ENCODE measurements around the gene NPSR1. TPM values are rescaled to one million over a fixed set of nuclear protein-coding genes. Genes with fewer than 3 reads are reported as not detected.
"Not testable (repeated sequence)": the region's sequence is repeated elsewhere in the genome, so short reads cannot be mapped to it uniquely, and the experiment has no call there.

NPSR1 gene, protein sequence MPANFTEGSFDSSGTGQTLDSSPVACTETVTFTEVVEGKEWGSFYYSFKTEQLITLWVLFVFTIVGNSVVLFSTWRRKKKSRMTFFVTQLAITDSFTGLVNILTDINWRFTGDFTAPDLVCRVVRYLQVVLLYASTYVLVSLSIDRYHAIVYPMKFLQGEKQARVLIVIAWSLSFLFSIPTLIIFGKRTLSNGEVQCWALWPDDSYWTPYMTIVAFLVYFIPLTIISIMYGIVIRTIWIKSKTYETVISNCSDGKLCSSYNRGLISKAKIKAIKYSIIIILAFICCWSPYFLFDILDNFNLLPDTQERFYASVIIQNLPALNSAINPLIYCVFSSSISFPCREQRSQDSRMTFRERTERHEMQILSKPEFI
- total RNA-seq (2014; rRNA removed; shearing (Covaris generic)): not detected in 2 replicates

GRCh38 chr7:34657632-34658268 lies at the start of gene NPSR1:
TSS of gene NPSR1 (plus strand) at chr7:34658218. CDS start at chr7:34658413, 195 bp downstream.
- DNase-seq: no peak
- Histone ChIP-seq H3K4me3 (ENCODE audit: insufficient read depth, low read depth, low read length) (no peak within 1 kb of the TSS), H3K36me3 (replicated peaks; ENCODE audit: control insufficient read depth, insufficient read depth, low read length) (no peaks in the 10 kb centered on the region), H3K27me3 (ENCODE audit: control insufficient read depth, insufficient read depth, low read length) (no peaks in the 10 kb centered on the region; the same call in 1 of the 2 replicates)

DNA sequence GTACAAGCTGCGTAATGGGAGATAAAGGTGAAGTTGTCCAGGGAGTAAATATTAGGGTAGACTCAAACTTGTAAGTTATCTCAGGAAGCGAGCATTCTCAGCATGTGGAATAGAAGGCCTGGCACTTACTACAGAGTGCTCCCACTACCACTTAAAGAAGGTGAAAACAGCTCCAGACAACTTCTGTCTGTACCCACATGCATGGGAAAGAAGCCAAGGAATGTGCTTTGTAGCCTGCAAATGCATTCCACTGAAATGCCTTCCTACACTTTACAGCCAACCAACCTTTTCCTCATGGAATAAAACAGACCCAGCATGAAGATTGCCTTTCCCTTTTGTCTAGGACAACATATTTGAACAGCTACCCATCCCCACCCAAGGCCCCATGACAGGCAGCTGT lies 45.4 kb upstream of the NPSR1 start:
- H3K27me3 ChIP-seq (ENCODE audit: control insufficient read depth, insufficient read depth, low read length): no peaks in the 10 kb centered on the region
- DNase-seq: no peak
- H3K36me3 ChIP-seq (replicated peaks; ENCODE audit: control insufficient read depth, insufficient read depth, low read length): no peaks in the 10 kb centered on the region
- H3K4me3 ChIP-seq (ENCODE audit: insufficient read depth, low read depth, low read length): no peak overlapping the region

DNA sequence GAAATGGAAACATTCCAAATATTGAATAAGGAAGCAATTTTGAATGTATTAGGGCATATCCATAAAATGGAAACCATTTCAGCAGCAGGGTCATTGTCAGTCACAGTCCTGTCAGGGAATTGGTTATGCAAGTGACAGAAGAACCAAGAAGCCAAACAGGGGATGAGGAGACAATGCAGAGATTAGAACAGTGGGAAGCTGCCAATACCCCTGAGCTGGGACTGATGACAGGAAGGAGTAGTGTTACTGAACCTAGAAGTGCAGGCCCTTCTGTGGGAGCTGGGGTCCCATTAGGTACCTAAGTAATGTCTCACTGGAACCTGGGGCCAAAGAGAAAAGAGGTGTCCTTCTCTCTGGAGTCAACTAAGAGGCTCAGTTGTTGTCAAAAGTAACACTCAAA lies 37.6 kb upstream of the NPSR1 start:
- no peaks in the 10 kb centered on the region for H3K27me3 ChIP-seq (ENCODE audit: control insufficient read depth, insufficient read depth, low read length)
- no peak for DNase-seq
- no peaks in the 10 kb centered on the region for H3K36me3 ChIP-seq (replicated peaks; ENCODE audit: control insufficient read depth, insufficient read depth, low read length)
- H3K4me3 ChIP-seq (ENCODE audit: insufficient read depth, low read depth, low read length): no peak overlapping the region

DNA sequence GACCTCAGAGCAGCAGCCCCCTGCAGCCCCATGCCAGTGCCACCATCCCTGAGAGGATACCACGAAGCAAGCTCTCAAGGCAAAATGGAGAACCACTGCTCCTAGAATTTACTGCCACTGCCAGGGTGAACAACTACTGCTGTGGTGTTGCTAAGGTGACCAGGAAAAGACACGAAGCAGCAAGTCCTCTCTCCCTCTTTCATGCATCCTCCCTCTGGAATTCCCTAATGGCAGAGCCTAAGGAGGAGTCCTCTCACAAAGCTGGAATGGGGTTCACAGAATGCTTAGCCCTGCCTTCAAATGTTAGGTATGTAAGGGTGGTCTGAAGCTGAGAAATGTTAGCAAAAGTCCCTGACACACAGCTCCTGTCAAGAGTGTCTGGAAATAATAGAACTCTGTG lies 35.8 kb upstream of the NPSR1 start:
- Histone ChIP-seq H3K4me3 (ENCODE audit: insufficient read depth, low read depth, low read length) (no peak overlapping the region), H3K27me3 (ENCODE audit: control insufficient read depth, insufficient read depth, low read length) (no peaks in the 10 kb centered on the region), H3K36me3 (replicated peaks; ENCODE audit: control insufficient read depth, insufficient read depth, low read length) (no peaks in the 10 kb centered on the region)
- no peak for DNase-seq

GRCh38 chr7:34622771-34623250 lies 35.2 kb upstream of the NPSR1 start:
- Histone ChIP-seq H3K4me3 (ENCODE audit: insufficient read depth, low read depth, low read length) (no peak overlapping the region), H3K27me3 (ENCODE audit: control insufficient read depth, insufficient read depth, low read length) (no peaks in the 10 kb centered on the region), H3K36me3 (replicated peaks; ENCODE audit: control insufficient read depth, insufficient read depth, low read length) (no peaks in the 10 kb centered on the region)
- DNase-seq: no peak

DNA sequence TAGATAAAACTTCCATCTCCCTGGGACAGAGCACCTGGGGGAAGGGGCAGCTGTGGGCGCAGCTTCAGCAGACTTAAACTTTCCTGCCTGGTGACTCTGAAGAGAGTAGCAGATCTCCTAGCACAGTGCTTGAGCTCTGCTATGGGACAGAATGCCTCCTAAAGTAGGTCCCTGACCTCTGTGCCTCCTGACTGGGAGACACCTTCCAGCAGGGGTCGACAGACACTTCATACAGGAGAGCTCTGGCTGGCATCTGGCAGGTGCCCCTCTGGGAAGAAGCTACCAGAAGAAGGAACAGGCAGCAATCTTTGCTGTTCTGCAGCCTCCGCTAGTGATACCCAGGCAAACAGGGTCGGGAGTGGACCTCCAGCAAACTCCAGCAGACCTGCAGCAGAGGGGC lies 29.4 kb upstream of the NPSR1 start:
- H3K27me3 ChIP-seq (ENCODE audit: control insufficient read depth, insufficient read depth, low read length); H3K4me3 ChIP-seq (ENCODE audit: insufficient read depth, low read depth, low read length); DNase-seq; H3K36me3 ChIP-seq (replicated peaks; ENCODE audit: control insufficient read depth, insufficient read depth, low read length): not testable (repeated sequence)

- no peak for DNase-seq
- Histone ChIP-seq H3K27me3 (ENCODE audit: control insufficient read depth, insufficient read depth, low read length) (no peaks in the 10 kb centered on the region), H3K4me3 (ENCODE audit: insufficient read depth, low read depth, low read length) (no peak overlapping the region), H3K36me3 (replicated peaks; ENCODE audit: control insufficient read depth, insufficient read depth, low read length) (no peaks in the 10 kb centered on the region)
Measured at GRCh38 chr7:34652809-34653208, 5.2 kb upstream of the NPSR1 start.

DNA sequence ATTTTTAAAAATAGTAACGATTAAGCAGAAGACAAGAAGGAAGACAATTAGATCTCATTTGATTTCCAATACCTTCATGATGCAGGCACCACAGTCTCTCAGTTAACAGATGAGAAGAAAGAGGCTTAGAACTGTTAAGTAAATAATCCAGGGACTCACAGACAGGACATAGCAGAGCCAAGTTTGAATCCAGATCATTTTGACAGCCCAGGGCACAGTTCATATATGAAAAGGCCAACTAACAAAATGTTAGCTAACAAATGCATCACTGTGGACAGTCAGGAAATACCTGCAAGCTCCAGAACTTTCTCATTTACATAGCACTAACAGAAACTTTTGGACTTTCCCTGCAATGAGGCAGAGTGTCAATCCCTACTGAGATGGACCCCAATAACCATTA lies 4.2 kb upstream of the NPSR1 start:
- H3K4me3 ChIP-seq (ENCODE audit: insufficient read depth, low read depth, low read length): no peak overlapping the region
- no peak for DNase-seq
- no peaks in the 10 kb centered on the region; the same call in 1 of the 2 replicates for H3K27me3 ChIP-seq (ENCODE audit: control insufficient read depth, insufficient read depth, low read length)
- H3K36me3 ChIP-seq (replicated peaks; ENCODE audit: control insufficient read depth, insufficient read depth, low read length): no peaks in the 10 kb centered on the region

DNA sequence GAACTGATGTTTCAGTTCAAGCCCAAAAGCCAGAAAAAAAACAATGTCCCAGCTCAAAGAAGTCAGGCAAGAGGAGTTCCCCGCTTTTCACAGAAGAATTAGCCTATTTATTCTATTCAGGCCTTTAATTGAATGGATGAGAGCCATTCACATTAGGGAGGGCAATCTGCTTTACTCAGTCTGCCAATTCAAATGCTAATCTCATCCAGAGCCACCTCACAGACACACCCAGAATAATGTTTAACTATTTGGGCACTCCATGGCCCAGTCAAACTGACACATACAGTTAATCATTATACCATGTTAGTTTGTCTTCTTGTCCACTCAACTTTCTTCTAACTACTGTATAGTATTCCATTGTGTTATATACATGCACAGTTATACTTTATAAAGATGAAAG lies 2.6 kb upstream of the NPSR1 start:
- Histone ChIP-seq H3K36me3 (replicated peaks; ENCODE audit: control insufficient read depth, insufficient read depth, low read length) (no peaks in the 10 kb centered on the region), H3K27me3 (ENCODE audit: control insufficient read depth, insufficient read depth, low read length) (no peaks in the 10 kb centered on the region; the same call in 1 of the 2 replicates), H3K4me3 (ENCODE audit: insufficient read depth, low read depth, low read length) (no peak overlapping the region)
- DNase-seq: no peak

- DNase-seq: no peak
- no peaks in the 10 kb centered on the region; the same call in 1 of the 2 replicates for H3K27me3 ChIP-seq (ENCODE audit: control insufficient read depth, insufficient read depth, low read length)
- no peaks in the 10 kb centered on the region for H3K36me3 ChIP-seq (replicated peaks; ENCODE audit: control insufficient read depth, insufficient read depth, low read length)
- H3K4me3 ChIP-seq (ENCODE audit: insufficient read depth, low read depth, low read length): no peak overlapping the region
Measured at GRCh38 chr7:34656041-34656440, 2.0 kb upstream of the NPSR1 start.

DNA sequence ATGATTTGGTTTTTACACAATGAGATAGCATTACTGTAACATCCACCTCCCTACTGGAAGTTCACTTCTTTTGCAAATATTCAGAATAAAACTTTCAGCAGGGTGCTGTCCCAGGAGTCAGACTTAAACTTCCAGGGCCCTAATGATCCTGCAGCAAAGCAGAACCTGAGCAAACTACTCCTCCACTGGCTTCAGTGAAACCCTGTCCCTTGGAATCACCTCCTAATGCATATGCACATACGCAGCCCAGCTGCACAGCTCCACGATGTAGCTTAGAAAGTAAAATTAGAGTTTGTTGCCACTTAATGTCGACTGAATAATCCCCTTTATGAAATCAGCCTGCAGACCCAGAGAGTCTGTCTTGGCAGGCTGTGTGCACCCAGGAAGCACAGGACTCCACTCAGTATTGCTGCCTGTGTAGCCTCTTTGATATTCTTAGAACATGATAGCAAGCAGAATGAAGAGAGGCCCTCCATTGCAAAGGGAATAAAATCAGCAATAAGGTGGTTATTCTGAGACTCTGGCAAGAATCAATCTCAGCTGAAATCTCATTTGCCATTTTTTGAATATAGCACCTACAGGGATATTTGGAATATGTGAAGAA lies 1.6 kb downstream of the NPSR1 start:
- DNase-seq: no peak
- Histone ChIP-seq H3K4me3 (ENCODE audit: insufficient read depth, low read depth, low read length) (no peak overlapping the region), H3K36me3 (replicated peaks; ENCODE audit: control insufficient read depth, insufficient read depth, low read length) (no peaks in the 10 kb centered on the region), H3K27me3 (ENCODE audit: control insufficient read depth, insufficient read depth, low read length) (no peaks in the 10 kb centered on the region; the same call in 1 of the 2 replicates)

DNA sequence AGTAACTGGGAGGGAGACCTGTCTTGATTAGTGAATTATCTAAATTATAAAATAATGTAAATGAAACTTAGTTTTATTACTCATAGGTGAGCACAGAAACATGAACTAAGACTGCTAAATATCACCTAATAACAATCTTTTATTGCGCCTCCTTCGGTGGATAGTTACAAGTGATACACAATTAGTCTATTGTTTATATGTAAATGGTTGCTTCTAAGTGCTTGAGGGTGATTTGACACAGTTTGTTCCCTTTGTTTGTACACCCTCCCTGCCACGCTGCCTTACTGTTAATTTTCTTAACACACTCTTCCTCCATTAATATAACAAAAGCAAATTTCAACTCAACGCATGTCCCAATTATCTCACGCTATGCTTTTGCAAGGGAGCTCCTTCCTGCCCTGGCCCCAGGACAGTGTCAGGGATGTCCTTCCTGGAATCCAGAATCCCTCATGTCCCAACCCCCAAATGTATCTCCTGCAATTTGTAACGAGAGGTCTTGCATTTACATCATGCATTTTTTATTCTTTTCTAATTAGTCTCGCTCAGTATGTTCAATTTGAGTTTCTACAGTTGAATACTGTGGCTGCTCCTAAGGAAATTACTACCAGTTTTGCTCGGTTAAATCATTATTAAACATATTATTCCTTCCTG lies 4.2 kb downstream of the NPSR1 start:
- Histone ChIP-seq H3K4me3 (ENCODE audit: insufficient read depth, low read depth, low read length) (no peak overlapping the region), H3K36me3 (replicated peaks; ENCODE audit: control insufficient read depth, insufficient read depth, low read length) (no peaks in the 10 kb centered on the region), H3K27me3 (ENCODE audit: control insufficient read depth, insufficient read depth, low read length) (no peaks in the 10 kb centered on the region; the same call in 1 of the 2 replicates)
- DNase-seq: no peak

DNA sequence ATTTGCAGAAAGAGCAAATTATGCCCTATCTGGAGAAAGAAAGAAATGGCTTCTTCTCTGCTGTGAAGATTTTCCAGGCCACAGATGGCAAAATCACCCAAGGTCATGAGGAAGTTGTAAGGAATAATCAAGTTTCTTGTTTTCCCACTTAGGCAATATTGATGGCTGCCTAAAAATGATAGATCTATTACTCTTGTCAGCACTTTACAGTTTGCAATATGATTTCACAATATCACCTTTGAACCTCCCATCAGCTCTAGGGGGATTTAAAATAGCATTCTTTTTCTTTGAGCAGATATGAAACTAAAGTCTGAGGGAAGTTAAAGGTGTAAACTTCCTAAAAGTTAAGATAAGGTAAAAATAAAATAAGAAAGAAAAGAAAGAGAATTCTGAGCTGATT lies 6.7 kb downstream of the NPSR1 start:
- Histone ChIP-seq H3K4me3 (ENCODE audit: insufficient read depth, low read depth, low read length) (no peak overlapping the region), H3K27me3 (ENCODE audit: control insufficient read depth, insufficient read depth, low read length) (no peaks in the 10 kb centered on the region; the same call in 1 of the 2 replicates), H3K36me3 (replicated peaks; ENCODE audit: control insufficient read depth, insufficient read depth, low read length) (no peaks in the 10 kb centered on the region)
- DNase-seq: no peak

DNA sequence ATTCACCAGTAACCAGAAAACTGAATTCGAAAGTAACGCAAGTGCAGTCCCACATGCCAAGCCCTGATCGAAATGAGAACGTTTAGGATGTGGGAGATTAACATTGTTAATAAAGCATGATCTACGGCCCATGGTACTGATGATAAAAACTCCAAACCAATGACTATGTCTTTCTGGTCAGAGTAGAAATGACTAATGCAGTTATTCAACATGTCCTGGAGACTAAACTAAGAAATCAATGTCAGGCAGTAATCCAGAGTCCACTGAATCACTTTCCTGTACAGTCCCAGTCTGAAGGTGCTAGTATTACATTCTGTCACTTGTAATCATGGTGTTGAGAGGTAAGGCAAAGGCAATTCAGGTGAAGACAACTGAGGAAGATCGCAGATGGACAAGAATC lies 14.4 kb downstream of the NPSR1 start:
- Histone ChIP-seq H3K4me3 (ENCODE audit: insufficient read depth, low read depth, low read length) (no peak overlapping the region), H3K36me3 (replicated peaks; ENCODE audit: control insufficient read depth, insufficient read depth, low read length) (no peaks in the 10 kb centered on the region), H3K27me3 (ENCODE audit: control insufficient read depth, insufficient read depth, low read length) (no peaks in the 10 kb centered on the region)
- no peak for DNase-seq

All from H7 (cell line).